GM04504 (cell line): ENCODE data around the gene HDAC4.
A peak's percentile ranks its signal among the peaks of the same experiment; 100 is the strongest.

Source experiments
- DNase-seq: peaks from one replicate; pipeline ENCODE4 v3.0.0-alpha.2; 2012; ENCODE audit warnings: low read depth

Gene HDAC4

DNA sequence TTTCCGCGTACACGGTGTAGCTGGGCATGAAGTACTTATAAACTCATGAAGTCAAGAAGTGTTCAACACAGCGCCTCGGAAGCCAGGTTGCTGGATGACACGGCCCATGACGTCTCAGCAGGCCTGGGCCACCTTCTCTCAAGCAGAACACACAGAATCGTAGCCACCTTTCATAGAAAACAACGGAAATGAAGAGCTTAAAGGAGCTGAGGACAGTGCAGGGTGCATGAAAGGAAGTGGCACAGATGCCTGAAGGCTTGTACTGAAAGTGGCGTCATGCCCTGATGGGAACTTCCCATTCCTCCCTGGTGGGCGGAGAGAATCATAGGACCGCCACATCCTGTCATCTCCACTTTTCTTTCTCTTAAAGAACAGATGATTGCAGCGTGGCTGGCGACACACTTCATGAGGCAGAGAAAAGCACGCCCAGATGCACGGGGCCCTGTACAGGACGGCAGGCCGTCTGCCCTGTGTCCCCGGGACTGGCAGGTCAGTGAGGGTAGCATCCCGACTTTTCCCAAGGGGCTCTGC lies 31.1 kb downstream of the HDAC4 start:
- DNase-seq: peak; percentile 52

DNA sequence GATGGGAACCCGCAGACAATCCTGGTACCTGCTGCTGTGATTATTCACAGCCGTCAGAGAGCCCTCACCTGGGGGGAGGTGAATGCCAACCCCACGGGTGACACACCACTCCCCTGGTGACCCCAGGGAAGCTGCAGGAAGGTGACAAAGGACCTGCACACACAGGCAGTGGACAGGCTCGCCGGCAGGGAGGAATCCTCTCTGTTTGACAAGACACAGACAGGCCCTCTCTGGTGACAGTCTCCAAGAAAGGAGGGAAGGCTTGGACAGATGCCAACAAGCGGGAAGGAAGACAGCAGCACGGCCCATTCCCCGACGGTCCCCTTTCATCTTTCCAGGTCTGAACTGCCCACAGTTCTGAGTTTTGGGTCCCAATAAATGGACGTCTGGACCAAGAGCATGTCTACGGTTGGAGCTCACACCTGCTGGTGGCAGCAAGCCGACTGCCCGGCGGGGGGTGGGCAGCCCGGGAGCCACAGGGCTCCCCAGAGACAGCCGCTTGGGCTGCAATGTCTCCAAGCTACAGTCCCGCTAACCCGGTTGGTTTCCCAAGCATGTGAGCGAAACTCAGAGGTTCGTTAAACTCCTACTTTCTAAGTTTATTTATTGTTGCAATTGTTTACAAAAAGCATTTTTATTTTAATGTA lies 31.8 kb downstream of the HDAC4 start:
- DNase-seq: no peak

DNA sequence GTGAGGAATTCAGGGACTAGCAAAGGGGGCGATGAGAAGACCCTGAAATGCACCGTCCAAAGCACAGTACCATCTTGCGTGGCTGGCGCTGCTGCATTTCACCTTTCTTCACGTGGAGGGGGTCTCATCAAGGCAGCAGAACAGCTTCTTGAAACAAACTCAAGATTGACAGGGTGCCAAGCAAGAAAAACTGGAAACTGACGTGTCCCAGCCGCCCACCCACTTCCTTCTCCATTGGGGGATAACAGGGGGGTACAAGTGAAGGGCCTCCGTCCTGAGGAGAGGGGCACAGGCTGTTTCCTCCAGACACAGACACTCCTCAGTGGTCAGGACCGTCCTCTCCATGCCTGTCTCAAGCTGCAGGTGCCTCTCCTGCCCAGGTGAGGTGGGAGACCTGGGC lies 32.5 kb downstream of the HDAC4 start:
- no peak for DNase-seq

DNA sequence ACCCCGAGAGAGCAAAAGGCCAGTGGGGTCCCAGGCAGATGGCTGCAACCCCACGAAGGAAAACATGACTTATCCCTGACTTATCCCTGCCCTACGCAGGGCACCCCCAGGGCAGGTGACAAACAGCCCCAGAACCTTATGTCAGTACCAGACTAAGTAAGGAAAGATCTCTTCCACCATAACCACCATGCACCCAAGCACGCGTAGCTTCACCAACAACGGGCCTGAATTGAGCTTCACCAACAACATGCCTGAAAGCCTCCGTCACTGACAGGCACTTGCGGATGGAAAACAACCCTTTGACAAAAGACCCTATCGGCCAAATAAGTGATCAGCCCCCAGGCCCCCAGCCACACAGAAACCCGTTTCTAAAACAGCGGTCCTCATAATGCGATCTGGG lies 34.1 kb downstream of the HDAC4 start:
- no peak for DNase-seq

DNA sequence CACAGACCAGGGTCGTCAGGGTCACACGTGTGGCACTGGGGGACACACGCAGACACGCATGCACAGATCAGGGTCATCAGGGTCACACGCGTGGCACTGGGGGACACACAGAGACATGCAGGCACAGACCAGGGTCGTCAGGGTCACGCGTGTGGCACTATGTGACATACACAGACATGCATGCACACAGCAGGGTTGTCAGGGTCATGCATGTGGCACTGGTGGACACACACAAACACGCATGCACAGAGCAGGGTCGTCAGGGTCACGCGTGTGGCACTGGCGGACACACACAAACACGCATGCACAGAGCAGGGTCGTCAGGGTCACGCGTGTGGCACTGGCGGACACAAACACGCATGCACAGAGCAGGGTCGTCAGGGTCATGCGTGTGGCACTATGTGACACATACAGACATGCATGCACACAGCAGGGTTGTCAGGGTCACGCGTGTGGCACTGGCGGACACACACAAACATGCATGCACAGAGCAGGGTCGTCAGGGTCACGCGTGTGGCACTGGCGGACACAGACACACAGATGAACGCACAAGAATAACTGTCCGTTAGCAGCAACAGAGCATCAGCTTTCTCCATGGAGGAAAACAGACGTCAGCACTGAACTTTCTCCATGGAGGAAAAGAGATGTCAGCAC lies 34.9 kb downstream of the HDAC4 start:
- no peak for DNase-seq

DNA sequence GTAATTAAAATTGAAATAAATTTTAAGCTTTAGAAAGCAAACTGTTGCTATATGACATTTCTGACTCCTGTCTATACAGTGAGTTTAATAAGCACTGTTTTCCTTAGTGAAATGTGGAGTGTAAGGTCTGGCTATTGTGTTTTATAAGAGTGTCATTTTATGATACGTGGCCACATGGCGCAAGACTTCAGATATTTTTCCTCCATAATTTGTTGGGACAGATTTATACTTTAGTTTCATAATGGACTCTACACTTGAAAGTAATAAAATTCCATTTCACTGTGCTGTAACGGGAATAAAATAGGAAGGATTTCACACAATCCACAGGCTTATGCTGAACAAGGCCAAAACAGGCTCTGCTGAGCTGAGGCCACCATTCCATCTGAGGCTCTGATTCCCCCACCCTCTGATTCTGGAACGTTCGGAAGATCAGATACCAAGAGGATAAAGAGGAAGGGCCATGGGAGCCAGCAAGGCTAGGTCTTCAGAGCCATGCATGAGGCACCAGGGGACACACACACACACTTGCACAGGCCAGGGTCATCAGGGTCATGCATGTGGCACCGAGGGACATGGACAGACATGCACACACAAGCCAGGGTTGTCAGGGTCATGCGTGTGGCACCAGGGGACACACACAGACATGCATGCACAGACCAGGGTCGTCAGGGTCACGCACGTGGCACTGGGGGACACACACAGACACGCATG lies 35.6 kb downstream of the HDAC4 start:
- no peak for DNase-seq

DNA sequence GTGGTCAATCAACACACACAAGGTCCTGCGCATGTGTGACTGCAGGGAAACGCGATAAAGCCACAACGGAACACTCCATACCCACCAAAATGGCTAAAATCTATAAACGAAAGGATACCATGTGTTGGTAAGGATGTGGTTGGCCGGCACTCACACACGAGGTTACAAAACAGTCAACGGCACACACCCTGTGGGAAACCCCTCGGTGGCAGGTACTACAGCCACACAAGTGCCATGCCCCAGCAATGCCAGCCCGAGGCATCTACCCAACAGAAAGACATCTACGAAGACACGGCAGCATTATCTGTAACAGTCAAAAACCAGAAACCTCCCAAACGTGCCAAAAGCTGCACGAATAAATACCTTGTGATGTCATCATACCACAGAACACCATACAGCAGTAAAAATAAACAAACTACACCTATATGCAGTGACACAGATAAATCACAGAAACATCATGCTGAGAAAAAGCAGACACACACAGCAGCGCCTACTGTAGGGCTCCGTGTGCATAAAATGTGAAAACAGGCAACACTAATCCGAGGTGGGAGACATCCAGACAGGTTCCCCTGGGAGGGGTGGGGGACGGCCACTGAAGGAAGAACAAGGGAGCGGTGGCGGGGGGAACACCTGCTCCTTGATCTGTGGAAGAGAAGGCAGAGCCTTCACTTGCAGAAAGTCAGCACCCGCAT lies 36.7 kb downstream of the HDAC4 start:
- DNase-seq: no peak

DNA sequence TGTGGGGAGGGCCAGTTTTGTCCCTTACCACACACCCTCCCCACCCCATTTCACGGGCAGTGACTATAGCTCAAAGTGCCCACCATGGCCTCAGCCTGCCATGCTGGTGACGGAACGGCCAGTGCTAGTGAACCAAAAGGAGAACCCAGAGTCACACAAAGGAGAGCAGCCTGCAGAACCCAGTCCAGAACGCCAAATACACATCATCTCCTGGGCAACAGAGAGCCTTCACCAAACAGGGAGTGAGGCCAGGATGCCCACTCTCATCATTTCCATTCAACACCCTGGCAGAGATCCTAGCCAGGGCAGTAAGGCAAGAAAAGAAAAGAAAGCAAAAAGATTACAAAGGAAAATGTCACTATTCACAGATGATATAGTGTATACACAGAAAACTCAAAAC lies 38.3 kb downstream of the HDAC4 start:
- no peak for DNase-seq

DNA sequence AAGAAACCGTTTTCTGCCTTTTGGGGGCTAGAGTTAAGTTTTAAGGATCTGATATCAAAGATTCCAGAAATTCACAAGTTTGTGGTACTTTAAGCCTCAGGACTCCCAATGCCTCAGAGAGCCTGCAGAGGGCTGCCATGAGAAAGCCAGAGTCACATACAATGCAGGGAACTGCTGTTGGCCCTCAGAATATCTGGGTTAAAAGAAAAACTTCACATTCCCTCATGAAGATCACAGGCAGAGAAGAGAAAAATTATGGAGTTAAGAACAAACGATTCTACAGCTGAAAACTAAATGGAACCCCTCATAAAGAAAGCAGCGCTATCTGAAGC lies 39.5 kb downstream of the HDAC4 start:
- DNase-seq: no peak

DNA sequence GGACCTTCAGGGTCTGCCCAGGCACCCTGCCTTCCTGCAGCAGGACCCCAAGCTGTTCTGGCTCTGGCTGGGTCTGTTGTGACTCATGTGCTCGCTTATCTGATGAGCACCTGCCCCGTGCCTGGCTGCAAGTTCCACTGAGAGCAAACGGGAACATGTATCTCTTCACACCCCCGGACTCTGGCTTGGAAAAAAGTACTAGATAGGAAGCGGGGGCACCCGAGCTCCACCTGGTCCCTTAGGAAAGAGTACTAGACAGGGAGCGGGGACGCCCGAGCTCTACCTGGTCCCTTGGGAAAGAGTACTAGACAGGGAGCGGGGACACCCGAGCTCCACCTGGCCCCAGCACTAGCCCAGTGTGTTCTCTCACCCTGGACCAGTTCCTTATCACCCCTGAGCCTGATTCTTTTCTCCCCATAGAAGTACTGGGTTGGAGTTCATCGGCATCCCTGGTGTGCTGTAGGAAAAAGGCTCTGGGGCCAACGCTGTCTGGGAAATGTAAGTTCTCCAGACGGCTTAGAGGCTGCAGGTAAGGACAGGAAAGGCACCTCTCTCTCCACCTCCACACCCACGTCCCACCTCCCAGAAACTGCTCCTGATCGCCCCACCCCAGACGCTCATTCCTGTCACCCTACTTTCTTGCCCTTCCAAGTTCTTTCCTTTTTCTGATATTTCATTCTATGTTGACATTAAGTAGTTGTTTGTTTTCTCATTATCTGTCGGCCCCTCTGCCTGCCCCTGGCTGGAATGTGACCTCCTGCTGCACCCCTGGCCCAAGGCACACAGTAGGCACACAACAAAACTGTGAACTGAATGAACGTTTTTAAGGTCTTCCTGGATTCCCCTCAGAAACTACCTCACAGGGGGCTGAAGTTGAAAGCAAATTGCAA lies 40.2 kb downstream of the HDAC4 start:
- DNase-seq: no peak

DNA sequence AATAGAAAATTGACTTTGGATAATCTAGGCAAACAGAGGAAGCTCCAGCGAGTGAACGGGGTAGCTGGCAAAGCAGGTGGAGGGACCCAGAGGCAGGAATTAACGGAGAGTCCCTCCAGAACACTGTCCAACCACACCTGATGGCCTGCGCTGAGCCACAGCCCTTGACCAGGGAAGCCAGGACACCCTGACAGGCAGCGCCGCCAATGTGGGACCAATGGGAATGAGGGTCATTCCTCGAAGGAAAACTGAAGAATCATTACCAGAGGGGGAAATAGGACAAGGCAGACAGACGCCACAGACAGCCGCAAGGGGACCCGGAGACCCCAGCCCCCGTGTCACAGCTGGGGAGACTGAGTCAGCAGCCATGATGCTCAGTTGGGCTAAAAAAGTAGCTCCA lies 40.8 kb downstream of the HDAC4 start:
- no peak for DNase-seq

DNA sequence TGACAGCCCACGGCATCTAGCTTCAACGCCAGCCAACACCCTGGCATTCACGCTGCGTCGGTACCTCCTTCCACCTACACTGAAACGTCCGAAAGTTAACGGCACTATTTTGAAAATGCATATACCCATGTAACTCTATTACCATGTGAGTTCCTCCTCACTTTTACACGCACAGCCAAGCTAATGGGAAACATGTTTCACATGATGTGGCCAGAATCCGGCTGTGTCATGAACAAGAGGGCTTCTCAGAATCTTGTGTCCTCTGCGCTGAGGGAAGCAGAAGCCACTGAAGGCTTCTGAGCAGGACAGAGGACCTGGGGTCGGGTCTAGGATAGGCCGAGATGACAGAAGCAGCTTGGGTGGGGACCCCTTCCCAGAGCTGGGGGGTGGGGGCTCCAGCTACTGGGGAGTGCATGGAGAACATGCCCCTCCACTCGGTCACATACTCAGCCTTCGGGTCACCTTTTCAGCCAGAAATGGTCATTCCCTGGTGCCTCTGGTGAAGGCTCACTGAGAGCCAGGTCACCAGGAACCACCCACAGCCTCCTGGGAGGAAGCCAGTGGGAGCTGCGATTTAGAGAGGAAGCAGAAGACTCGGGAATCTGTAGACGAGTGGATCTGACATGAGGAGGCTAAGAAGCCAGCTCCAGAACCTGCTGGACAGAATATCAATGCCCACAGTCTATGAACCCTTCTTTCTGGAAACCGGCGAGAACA lies 41.5 kb downstream of the HDAC4 start:
- no peak for DNase-seq

DNA sequence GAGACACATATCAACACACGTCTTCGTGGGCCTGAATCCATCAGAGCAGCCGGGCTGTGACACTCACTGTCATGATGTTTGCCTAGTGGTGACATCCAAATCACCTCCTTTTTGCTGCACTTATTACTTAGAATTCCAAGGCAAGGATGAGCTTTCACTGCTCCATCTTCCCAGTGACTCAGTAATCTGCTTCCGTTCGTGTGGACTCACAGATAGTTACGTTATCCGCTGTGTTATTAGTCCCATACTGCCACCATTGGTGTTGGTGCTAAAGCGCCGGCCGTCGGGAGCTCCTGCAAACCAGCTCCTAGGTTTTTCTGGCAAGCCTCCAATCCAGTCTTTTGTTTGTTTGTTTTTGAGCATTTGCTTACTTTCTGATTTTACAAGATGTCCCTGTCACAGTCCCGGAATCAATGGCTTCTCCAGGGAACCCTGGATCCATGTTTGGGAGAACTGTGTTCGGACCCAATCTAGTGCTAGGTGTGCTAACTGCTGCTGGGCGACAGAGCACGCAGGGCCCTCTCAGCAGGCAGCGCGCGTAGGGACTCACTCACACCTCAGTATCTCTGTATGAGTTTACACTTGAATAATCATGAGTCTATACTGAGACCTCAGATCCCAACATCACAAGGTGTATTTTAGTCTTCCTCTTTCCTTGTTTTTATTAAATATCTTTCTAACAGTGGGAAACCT lies 42.6 kb downstream of the HDAC4 start:
- DNase-seq: peak; percentile 52

DNA sequence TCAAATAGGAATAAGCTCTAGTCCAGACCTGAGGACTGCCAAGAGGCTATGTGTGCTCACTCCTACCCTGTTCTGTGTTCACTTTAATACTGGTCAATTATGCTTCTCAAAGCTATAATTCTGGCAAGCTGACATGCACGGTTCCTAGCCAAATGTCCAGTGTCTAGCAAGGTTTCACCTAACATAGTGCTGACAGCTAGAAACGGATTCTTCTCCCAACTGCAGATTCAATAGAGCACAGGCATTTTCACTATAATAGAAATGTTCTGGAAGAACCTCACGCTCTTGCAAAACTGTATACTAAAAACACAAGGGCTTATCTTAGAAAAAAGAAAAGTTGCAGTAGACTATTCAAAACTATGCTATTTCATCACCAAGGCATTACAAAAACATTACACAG lies 45.1 kb downstream of the HDAC4 start:
- no peak for DNase-seq

DNA sequence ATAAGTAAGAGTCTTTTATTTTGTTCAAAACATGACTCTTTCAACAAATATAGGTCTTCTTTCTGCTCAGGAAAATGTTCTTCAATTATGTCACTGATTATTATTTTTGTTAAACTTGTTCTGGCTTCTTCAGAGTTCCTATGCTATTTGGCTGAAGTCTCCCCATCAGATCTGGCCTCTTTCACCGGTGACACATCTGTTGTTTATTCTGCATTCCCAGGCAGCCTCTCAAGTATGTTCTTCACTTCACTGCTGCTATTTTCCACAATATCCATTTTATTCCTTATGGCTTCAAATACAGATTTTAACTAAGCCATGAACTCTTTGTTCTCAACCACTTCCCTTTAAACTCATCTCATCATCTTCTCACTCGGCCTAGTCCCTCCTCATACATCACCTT lies 45.7 kb downstream of the HDAC4 start:
- no peak for DNase-seq

DNA sequence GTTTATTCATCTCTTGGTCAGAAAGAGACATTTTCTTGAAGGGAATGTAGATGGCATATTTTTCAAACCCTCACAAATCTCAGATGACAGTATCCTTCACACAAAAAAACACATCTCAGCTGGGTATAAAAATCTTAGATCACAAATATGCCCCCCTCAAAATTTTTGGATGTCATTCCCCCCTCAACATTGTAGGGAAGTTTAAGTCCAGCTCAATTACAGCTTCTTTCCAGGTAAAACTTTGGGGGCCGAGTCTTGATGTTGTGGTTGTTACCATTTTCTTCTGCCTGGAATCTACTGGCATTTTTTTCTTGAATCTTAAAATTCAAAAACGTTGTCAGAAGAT lies 46.1 kb downstream of the HDAC4 start:
- DNase-seq: no peak

DNA sequence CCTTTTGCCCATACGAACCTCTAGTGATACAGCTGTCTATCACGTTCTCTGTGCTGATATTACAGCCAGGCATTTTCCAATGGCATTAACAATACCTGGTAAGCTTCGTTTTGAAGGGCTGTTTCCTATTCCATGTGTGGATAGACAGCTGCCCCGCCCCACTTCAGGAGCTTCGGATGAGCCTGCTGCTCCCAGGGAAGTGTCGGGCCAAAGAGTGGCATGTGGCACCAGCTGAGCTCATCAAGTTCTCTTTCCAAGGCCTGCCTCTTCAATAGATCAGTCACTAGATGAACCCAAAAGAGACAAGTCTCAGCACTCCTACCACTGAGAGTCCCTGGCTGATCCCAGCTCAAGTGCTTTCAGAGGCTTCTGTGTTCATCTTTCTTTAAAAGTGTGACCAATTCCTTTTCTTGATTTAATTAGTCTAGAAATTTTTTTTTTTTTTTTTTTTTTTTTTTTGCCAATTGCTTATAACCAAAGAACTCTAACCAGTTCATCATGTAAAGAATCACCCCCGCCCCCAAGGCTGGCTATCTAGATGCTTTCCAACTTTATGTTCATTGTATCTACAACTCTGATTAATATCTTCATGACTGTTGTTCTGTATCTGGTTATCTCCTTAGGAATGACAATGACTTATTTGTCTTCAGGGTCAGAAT lies 46.6 kb downstream of the HDAC4 start:
- no peak for DNase-seq

DNA sequence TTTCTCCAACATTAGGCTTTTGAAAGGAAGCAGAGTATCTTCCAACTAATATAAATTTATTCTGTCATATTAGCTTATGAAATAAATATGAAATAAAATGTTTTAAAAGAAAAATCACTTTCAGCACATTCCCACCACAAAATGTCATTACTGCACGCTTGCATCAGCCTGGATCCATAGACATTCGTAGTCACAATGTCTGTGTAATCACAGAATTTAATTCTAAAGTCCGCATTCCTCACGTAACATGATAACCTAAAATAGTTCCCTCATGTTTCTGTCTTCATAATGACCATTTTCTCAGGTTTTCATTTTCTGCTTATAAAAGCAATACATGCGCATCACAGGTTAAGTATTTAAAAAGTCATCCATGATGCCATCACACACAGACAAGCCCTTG lies 47.1 kb downstream of the HDAC4 start:
- no peak for DNase-seq

DNA sequence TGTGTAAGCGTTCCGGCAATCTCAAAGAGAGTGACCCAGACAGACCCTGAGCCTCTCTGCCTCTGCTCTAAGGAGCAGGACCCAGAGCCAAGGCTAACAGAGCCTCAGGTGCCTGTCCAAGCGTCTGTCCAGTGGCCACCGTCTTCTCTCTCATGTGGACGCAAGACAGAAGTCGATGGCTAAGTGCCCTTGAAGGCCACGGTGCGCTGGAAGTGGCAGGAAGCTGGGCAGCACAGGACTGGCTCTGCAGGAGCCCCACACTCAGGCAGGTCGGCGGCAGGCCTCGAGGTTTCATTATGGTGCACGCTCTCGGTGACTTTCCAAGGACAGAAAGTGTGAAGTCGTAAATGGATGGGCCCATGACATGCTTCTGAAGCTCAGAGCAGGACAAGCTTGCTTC lies 49.1 kb downstream of the HDAC4 start:
- DNase-seq: no peak

DNA sequence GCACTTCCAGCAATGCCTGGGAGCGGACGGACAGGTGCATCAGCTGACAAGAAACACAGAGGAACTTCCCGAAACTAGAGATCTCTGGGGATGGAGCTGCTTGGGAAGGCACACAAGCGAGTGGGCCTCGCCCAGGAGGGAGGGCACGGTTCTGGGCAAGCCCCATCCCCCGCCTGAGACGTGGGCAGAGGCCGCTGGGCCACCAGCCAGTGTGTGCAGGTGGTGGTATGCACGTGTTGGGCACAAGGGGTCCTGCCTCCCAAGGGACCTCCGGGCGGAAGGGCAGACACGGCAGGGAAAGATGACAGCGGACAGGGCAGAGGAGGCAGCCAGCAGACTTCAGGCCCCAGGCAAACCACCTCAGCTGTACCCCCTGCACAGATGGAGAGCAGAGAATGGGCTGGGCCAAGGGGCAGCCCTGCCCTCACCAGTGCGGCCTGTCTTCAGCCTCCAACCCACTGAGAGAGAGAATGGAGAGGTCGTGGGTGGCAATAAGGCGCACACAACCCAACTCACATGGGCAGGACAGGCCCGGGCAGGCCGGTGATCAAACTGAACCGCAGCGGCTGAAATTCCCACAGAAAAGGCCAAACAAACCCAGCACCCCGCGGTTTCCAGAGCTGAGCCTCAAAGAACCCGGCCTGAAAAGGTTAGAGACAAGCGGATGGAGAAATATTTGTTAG lies 51.2 kb downstream of the HDAC4 start:
- no peak for DNase-seq
